Smooth muscle cell of the coronary artery (primary cell): ENCODE measurements around the gene ARMH3. TPM values are rescaled to one million over a fixed set of nuclear protein-coding genes. Genes with fewer than 3 reads are reported as not detected.

Experiments
- total RNA-seq: library from RNA; depleted of rRNA; stranded (reverse); fragments of >200 nt; gene quantifications from 2 replicates; pipeline ENCODE4 v1.2.3, GENCODE V29; 2014; ENCODE audit warnings: low replicate concordance

Gene ARMH3, protein sequence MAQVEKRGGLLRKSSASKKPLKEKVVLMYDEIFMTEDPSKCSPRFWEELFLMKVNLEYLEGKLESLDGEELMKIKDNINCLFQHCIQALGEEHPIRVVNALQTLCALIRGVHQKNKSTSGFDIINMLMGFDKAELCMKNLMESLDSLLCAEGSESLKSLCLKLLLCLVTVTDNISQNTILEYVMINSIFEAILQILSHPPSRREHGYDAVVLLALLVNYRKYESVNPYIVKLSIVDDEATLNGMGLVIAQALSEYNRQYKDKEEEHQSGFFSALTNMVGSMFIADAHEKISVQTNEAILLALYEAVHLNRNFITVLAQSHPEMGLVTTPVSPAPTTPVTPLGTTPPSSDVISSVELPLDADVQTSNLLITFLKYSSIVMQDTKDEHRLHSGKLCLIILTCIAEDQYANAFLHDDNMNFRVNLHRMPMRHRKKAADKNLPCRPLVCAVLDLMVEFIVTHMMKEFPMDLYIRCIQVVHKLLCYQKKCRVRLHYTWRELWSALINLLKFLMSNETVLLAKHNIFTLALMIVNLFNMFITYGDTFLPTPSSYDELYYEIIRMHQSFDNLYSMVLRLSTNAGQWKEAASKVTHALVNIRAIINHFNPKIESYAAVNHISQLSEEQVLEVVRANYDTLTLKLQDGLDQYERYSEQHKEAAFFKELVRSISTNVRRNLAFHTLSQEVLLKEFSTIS
- total RNA-seq, result 6.4 and 7.3 TPM in 2 replicates

DNA sequence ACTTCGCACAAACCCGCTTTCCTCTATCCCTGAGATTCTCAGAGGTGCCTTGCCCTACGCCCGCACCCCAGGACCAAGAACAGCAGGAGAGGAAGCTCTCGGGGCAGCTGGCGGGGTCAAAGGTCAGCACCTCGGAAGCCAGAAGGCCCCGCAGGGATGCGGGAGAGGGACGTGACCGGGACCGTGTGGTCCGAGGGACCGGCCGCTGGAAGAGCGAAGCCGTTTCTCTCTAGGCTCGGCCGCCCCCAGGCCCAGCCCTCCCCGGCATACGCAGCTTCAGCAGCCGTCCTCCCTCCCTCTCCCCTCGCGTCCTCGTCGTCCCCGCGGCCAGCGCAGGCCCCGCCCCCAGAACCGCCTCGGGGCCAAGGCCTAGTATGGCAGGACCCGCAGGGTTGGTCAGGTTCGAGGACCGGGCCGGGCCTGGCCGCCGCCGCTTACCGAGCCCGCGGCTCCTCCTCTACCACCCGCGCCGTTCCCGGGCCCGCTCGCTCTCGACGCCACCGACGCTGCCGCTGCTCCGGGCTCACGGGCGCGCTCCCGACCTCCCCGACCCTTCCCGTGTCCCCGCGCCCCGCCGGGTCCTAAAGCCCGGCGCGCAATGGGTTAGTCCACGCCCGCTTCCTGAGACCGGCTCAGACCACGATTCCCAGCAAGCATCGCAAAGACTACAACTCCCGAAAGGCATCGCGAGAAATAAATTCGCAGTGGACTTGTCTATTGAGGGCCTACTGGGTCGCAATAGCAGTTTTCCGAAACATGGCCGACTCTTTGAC is at the start of gene ARMH3:
Gene ARMH3 (minus strand): TSS at position 527 of the 773 bp plus-strand sequence. CDS start 16,059 bp downstream, outside the sequence.

DNA sequence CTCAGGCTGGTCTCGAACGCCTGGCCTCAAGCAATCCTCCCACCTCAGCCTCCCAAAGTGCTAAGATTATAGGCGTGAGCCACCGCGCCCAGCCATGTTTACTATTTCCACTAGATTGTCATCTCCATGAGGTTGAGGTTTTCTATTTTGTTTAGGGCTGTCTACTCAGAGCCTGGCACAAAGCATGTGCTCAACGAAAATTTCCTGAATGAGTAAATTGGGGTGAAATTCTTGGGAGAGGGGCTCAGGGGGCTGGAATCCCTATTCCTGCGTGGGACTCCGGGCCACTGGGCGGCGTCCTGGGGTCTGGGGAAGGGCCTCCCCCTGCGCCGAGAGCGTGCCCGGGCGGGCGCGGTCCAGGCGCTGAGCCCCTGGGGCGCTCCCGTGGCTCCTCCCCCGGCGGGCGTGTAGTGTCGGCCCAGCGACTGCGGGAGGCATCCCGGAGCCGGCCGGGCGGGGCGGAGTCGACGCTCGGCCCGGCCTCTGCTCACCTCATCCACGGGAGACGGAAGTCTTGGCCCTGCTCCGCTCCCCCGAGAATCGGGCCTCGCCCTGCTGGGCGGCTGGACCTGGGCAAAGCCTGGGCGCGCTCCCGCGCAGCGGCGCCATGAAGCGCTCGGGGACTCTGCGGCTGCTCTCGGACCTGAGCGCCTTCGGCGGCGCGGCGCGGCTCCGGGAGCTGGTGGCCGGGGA is 9.0 kb upstream of the ARMH3 start, which contains the start of gene HPS6:
Gene HPS6 (plus strand): TSS at position 482 of the 693 bp plus-strand sequence. CDS start 126 bp downstream, at position 608.

DNA sequence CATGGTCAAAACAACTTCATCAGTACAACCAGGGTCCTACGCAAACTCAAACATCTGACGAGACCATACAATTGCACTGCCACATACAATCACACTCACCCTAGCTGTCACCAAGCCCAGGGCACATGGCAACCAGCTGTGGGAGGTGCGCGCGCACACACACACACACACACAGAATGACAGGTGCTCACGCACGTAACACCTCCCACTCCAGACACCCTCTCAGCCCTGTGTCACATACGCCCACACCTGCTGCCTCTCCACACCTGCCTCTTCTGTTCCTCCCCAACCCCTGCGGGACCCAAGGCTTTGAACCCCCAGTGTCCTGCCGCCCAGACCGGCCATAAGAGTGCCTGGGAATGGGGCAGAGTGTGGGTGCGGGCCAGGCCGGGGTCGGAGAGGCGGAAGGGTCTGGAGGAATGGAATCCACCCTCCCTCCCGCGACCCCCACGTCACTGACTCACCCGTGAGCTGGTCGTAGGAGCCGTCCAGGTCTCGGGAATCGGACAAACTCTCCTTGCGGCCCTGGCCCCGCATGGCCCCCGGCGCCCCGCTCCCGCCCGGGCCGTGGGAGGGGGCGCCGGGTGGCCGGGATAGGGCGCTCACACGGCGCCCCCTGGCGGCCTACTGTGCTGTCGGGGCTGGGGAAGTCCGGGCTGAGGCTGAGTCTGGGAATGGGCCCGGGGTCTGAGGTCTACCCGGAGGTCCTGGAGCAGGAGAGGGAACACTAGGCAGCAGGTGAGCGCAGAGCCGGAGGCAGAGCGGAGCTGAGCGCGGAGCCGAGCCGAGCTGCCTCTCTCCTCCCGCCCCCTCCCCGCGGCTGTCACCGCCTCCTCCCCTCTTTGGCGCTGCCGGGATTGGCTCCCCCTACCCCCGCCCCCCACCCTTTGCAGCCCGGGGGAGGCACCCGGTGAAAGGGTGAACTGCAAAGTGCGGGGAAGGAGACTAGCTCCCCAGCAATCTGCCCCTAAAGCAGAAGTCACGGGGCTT is 212.6 kb downstream of the ARMH3 start, which contains the start of gene KCNIP2:
Gene KCNIP2 (minus strand): TSS at position 769 of the 990 bp plus-strand sequence. CDS start 232 bp downstream, at position 537.

DNA sequence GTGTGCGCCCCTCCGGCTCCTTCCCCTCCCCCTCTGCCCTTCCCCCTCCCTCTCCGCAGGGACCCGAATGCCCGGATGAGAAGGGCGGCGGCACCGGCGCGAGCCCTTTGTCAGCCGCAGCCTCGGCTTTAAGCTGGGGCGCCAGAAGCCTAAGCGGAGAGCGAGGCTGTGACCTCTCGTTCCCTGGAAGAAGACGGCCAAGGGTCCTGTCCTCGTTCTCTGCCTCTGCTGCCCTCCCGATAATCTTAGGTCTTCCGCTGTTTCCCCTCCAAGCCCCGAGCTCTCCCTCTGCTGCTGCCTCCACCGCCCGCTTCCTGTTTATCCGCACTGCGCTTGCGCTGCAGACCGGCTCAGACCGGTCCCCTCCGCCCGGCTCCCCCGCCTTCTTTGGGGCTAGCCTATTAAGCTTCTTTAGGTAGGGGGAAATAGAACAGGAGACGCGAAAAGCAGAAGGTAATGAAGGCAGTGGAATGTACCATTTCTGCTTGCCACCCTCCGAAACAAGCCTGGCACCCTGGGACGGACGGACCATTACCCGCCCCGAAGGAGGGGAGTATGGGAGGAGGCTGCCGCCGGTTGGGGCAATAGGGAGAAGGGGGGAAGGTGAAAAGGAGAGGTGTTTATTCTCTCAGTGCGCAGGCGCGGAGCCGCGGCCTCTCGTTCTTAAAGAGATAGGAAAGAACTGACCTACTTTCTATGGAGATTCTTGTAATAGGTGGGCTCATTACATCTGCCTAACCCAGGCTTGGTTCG is 237.7 kb downstream of the ARMH3 start, which contains the start of gene OGA:
Gene OGA (minus strand): TSS at position 326 of the 753 bp plus-strand sequence. CDS start 422 bp downstream, outside the sequence.

Other genes with a start within 250 kb of the ARMH3 start
- 65.8 and 79.6 TPM in 2 replicates for gene OGA, start 237.7 kb downstream of the ARMH3 start, total RNA-seq
- 0.30 and 1.1 TPM in 2 replicates for gene KCNIP2, start 212.4 kb downstream of the ARMH3 start, total RNA-seq
- 13.2 and 25.9 TPM in 2 replicates for gene HPS6, start 9.2 kb upstream of the ARMH3 start, total RNA-seq
- 40.7 and 61.7 TPM in 2 replicates for gene LDB1, start 64.2 kb upstream of the ARMH3 start, total RNA-seq
- 6.9 and 9.8 TPM in 2 replicates for gene PPRC1, start 76.9 kb upstream of the ARMH3 start, total RNA-seq
- gene NOLC1, start 96.2 kb upstream of the ARMH3 start, total RNA-seq, result 15.9 and 33.7 TPM in 2 replicates
- gene ELOVL3, start 170.1 kb upstream of the ARMH3 start, total RNA-seq, result 0.15 and 1.5 TPM in 2 replicates
- 0.38 TPM in 1 of 2 replicates, not detected in the other for gene PITX3, start 185.3 kb upstream of the ARMH3 start, total RNA-seq
- gene GBF1, start 189.4 kb upstream of the ARMH3 start, total RNA-seq, result 14.7 and 24.4 TPM in 2 replicates